ENCODE data around the gene SSC5D.

SSC5D gene

DNA sequence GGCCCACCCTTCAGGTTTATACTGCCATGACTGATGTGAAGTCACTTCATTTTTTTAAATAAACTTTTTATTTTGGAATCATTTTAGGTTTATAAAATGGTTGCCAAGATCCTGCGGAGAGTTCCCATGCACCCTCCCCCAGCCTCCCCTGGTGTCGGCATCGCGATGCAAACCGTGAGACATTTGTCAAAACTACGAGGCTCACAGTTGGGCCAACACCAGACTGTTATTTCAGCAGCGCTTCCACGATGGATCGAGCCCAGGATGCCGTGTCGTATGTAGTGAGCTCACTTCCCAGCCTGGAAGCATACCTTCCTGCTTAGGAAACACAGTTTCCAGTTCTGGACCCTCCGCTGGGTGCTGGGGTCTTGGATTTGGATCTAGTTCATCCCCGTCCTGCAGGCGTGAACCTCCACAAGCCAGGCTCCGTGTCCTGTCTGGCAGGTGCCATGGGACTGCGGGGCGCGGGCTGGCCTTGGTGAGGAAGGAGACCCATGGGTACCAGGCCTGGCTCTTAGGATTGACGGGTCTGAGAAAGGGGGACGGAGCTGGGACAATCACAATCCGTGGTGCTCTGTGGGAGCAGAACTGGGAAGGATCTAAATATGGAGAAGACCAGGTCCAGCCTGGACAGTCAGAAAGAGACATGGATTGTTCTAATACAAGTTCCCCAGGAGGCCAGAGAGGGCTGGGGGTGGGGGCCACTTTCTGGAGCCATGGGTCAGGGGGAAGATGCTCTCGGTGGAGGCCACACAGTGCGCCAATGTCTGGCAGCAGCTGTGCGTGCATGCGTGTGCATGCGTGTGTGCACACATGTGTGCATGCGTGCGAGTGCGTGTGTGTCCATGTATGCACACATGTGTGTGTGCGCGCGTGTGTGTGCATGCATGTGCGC is 51.1 kb downstream of the SSC5D start:
- DNase-seq, result no peak

DNA sequence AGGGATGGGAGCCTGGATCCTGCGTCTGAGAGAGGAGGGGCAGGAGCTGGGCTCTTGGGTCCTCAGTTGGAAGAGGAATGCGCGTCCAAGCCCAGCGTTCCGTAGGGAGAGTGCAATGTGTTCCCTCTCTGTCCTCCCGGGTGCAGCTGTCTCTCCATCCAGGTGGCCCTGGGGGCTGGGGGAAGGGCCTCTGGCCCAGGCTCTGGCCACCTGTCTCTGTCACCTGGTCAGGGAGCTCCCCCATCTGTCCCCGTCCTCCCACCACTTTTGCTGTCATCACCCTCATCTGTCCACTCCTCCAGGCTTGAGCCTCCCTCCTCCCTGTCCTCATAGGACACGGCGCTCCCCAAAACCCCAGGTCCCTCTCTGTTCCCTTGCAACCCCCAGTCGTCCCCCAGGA is 52.4 kb downstream of the SSC5D start:
- DNase-seq, result no peak

DNA sequence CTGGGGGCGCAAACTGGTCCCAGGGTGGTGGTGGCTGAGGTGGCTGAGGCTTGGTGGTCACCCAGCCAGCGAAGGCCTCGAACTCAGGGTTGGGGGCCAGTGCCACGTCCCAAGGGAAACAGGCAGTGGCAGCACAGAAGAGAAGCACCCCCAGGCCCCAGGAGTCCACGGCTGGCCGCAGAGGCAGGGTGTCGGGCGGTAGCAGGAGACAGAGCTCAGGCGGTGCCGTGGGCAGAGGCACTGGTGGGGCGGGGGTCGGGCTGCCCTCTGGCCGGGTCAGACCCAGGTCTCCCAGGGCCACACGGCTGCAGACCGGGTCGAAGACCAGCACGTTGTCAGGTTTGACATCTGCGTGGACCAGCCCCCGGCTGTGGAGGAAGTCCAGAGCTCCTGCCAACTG is 52.9 kb downstream of the SSC5D start:
- no peak for DNase-seq

DNA sequence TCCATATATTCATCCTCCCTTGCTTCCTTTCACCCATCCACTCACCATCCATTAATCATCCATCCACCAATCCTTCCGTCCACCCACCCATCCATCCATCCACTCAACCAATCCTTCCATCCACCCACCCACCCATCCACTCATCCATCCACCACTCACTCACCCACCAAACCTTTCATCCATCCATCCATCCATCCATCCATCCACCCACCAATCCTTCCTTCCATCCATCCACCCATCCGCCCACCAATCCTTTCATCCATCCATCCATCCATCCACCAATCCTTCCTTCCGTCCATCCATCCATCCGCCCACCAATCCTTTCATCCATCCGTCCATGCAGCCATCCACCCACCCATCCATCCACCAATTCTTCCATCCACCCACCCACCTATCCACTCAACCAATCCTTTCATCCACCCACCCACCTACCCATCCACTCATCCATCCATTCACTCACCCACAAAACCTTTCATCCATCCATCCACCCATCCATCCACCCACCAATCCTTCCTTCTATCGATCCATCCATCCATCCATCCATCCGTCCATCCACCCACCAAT is 54.1 kb downstream of the SSC5D start:
- DNase-seq, result no peak

DNA sequence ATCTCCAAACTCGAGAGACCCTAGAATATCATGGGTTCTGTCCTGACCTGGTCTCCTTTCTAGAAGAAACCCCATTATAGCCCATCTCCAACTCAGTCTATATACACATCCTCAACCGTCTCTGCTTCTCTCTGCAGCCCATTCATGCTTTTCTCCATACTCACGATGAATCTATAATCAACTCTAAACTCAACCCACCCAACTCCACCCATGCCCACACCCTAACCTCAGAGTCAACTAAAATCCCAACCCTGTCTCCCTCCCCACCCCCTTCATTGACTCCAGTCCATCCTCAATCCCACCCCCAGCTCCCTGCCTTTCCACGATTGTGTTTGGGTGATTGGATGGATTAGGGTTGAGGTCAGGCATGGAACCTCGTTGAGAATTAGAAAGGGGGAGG is 55.3 kb downstream of the SSC5D start:
- DNase-seq, result no peak

DNA sequence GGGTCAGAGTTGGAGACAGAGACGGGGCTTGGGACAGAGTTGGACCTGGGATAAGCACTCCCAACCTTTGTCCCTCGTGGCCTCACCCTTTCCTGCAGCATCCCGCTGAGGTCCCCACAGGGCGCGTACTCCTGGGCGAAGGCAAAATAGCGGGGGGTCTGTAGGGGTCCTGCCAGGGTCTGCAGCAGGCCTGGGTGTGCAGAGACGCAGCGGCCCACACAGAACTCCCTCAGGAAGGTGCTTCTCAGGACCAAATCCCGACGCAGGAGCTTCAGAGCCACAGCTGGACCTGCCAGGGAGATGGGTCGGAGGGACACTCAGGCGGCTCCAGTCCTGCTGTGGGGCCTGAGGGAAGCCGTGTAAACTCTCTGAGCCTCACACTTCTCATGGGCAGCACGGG is 55.8 kb downstream of the SSC5D start:
- DNase-seq, result no peak

DNA sequence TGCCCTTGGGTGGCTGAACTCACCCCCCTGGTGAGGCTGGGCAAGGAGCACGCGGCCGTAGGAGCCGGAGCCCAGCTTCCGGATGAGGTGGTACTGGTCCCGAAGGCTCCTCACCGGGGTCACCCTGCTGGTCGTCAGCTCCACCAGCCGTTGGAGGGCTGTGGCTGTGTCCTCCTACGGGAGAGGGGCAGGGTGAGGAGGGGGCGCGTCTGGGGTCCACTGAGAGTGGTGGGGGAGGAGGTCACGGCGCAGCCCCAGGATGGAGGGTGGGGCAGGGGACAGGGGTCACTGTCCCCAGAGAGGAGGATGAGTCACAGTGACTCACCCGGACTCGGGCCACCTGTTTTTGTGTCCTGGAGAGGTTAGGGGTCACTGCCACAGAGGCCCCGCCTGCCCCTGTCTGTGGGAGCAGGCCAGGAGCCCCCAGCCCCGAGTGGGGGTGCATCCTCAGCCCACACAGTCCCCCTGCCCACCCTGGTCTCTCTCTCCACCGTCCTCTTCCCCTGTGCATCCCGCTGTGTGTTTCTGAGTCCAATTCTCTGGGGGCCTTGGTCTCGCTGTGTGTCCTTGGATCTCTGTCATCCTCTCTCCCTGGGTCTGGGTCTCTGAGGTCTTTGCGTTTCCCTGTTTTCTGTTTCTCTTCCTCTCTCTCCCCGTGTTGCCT is 56.7 kb downstream of the SSC5D start:
- DNase-seq, result no peak

DNA sequence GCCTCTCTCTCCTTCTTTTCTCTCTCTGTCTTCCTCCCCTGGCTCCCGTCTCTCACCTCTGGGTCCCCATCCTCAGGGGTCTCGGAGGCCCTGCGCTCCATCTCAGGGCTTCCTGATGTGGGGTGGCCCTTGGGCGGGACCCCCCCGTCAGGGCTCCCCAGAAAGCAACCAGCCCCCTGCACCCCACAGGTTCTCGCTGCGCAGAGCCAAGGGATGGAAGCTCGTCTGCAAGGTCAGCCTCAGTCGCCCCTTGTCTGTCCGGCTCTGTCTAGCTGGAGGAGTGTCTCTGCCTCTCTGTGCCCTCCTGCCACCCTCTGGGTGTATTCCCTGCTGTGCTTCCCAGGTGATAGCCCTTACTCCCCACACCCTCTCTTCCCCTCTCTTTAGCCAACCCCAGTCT is 57.2 kb downstream of the SSC5D start, which contains the start of gene SBK3:
SBK3 (minus strand) TSS at position 101 of the 400 bp plus-strand sequence; CDS start at position 101, 0 bp downstream.
- DNase-seq, result no peak

DNA sequence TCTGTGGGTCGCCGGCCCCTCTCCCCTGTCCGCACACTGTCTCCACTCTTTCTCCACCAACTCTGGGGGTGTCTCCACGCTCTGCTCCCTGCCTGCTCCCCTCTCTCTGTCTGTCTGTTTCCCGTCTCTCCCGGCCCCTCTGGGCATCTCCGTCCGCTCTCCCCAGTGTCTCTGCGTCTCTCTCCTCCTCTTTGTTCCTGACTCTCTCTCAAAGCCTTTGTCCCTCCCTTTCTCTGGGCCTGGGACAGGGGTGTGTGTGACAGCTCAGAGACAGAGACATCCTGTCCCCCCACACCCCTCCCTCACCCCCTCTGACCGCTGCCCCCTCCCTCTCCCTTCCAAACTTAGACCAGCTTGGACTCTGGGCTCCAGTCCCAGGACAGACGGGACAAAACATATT is 57.8 kb downstream of the SSC5D start:
- no peak for DNase-seq

DNA sequence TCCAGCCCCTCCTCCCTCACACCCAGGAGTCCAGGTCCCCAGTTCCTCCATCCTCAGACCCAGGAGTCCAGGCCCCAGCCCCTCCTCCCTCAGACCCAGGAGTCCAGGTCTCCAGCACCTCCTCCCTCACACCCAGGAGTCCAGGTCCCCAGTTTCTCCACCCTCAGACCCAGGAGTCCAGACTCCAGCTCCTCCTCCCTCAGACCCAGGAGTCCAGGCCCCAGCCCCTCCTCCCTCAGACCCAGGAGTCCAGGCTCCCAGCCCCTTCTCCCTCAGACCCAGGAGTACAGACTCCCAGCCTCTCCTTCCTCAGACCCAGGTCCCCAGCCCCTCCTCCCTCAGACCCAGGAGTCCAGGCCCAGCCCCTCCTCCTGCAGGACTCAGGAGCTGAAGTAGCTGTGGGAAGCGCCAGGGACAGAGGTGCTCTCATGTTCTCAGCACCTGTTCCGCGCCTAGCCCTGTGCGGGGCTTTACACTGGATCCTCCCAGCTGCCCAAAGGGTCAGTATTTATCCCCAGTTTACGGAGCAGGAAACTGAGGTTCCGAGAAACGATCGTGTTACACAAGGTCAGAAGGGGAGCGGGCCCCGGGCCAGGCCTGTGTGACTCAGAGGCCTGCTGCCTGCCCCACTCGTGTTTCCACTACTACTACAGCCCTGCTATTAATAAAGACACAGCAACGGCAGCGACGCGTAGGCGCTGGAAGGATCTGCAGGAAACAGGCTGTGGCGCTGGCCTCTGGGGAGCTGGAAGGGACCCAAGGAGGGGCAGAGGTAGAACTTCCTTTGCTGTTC is 58.8 kb downstream of the SSC5D start:
- no peak for DNase-seq

DNA sequence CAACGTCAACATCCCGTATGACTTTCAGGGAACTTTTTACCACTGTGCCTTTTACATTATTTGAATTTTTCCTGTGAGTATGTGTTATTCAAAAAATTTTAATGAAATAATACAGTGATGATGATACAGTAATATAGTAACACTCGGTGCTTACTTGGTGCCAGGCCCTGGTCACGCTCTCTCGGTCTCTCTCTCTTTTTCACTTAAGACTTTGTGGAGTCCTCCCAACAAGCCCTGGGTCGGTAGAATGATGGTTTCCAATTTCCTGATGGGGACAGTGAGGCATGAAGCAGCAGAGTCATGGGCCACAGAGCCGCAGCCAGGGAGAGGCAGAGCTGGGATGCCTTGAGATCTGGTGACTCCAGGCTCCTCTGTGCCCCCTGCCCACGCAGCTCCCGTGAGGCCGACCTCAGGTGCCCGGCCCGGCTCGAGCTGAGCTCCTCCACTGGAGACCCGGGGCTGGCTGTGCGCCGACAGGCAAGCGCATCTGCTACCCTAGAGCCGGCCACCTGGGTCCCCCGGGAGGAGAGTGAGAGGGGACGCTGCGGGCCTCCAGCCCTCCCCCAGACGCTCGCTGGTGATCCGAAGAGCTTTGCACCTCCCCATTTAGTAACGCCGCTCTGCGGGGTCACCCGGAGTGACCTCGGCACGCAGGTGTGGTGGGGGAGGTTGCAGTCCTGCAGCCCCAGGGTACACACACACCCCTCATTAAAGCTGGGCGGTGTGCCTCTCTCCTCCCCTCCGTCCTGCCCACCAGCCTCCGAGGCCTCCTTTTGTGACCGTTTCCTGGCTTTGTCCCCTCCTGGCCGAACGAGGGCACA is 61.5 kb downstream of the SSC5D start:
- DNase-seq, result no peak

DNA sequence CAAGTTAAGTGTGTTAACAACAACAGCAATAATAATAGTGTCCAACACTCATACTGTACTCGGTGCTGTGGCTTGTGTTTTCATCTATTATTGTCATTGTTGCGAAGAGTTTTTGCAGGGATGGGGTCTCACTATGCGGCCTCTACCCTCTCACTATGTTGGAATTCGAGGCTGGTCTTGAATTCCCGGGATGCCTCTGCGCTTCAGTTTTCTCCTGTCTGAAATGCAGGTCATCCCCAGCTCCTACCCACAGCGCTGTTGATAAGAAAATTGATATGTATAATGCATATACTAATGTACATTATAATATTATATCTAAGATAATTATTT is 62.0 kb downstream of the SSC5D start:
- DNase-seq, result no peak

DNA sequence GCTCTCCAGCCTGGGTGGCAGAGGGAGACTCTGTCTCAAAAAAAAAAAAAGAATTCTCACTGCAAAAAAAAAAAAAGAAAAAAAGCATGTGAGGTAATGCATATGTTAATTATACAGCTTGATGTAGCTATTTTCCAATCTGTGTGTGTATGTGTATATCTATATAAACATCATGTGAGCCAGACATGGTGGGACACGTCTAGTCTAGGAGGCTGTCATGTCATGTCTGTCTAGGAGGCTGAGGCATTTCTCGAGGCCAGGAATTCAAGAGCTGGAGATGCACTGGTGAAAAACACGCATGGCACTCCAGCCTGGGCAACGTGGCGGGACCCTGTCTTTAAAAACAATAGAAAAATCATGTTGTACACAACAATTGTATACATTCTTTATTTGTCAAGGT is 64.0 kb downstream of the SSC5D start:
- DNase-seq, result no peak

DNA sequence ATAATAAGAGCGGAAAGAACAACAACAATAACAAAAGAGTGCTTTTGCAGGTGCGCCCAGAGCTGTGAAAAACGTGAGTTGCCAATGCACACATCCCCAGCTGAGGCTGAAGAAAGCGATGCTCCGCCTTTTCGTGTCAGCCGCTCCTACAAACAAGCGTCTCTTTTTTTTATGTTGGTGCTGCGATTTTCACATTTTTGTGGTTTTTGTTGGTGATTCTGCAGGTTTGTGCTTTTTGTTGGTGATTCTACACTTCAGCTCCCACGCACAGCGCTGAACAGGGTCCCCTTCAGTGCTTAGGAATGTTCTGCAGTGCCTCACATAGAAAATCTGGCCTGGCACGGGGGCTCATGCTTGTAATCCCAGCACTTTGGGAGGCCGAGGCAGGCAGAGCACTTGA is 64.4 kb downstream of the SSC5D start:
- no peak for DNase-seq

DNA sequence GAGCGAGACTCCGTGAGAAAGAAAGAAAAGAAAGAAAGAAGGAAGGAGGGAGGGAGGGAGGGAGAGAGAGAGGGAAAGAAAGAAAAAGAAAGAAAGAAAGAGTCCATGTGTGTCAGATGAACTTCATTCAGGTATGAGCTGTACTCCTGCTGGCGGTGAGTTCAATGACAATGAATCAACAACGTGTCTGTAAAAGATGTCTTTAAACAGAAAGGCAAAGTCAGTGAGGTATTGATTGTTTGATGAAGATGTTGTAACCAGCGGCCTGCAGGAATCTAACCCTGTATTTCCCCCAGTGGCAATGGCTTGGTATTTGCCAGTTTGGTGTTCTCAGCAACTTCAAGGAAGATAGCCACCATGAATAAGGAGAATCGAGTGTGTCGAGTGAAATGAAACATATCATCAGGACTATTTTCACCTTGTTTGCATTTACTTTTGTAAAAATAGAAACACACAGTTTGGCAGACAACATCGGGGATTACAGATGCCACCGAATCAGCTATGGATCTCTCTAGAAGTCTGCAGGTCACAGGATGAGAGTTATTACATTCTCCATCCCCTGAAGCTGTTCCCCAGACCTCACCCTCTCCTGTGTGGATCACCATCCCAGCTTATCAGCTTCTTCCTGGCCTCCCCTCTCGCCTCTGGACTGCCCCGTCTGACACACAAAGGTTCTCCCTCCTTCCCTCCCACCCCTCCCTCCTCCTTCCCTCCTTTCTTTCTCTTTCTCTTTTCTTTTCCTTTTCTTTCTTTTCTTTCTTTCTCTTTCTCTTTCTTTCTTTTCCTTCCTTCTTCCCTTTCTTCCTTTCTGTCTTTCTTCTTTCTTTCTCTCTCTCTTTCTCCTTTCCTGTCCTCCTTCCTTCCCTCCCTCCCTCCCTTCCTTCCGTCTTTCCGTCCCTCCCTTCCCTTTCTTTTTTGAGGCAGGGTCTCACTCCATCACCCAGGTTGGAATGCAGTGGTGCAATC is 65.3 kb downstream of the SSC5D start:
- no peak for DNase-seq

DNA sequence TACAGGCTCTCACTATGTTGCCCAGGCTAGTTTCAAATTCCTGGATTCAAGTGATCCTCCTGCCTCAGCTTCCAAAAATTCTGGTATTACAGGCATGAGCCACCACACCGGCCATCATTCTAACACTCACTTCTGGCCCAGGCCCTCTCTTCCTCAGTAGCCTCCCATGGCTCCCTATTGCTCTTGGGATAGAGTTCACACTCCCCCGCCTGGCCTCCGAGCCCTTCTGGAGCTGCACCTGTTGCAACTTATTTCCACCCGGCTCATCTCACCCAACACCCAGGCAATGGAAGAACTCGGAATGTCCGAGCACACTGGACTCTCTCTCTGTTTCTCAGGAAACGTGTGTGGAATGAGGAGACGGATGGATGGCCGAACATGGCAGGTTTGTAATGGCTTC is 66.1 kb downstream of the SSC5D start:
- DNase-seq, result no peak

DNA sequence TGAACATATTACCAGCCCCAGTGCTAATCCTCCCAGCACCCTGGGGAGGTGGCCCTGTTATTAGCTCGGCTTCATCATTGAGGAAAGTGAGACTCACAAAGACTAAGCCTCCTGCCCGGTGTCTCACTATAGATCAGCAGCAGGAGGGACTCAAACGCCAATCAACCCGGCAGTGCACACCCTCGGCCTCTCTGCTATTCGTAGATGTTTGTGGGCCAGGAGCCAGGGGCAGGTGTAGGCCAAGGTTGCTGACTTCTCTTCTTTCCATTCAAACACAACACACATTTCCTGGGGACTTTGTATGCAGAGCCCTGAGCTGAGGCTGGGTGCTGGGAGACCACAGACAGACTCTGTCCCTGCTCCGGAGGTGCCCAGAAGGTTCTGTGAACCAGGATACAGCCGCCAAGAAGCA is 66.5 kb downstream of the SSC5D start:
- DNase-seq, result no peak

DNA sequence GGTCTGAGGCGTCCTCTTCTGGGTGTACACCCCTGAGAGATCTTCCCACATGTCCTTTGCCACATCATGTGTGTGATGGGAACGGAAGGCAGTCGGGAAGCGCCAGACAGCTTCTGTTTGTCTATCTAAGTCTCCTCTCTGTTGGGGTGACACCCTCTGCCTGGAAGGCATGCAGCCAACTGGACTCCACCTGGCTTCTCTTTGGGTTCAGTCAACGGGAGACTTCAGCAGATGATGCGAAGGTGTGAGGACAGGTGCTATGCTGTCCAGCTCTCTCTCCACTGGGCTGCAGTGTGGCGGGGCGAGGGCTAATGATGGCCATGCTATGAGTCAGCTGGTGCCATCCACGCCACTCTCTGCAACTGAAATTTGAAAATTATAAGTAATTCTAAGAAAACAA is 71.4 kb downstream of the SSC5D start:
- DNase-seq, result no peak

DNA sequence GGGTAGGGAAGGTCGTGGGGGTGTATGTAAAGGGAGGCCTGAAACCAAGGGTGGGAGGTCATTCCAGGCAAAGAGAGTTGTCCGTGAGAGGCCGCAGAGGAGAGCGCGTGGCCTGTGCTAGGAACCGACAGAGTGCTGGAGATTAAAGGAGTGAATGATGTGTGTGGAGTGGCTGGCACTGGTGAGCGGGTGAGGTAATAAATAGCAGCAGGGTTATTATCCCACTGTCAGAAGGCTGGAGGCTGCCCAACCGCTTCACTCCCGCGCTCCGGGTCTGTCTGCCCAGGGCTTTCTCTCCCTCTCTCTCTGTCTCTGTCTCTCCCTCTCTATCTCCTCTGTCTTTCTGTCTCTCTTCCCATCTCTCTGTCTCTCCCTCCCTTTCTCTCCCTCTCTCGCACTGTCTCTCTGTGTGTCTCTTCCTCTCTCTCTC is 75.0 kb downstream of the SSC5D start:
- no peak for DNase-seq

DNA sequence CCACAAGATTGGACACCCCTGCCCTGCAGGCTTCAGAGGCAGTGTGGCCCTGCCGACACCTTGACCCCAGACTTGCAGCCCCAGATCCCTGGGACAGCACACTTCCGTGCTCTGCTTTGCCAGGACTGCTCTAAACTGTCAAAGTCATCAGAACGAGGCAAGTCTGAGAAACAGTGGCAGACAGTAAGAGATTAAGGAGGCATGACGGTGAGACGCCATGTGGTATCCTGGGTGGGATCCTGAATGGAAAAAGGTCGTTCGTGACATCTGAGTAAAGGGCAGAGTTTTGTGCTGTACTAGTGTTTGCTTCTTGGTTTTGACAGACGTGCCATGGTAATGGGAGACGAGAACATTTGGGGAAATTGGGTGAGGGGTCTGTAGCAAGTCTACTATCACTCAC is 78.6 kb downstream of the SSC5D start:
- DNase-seq, result no peak

DNA sequence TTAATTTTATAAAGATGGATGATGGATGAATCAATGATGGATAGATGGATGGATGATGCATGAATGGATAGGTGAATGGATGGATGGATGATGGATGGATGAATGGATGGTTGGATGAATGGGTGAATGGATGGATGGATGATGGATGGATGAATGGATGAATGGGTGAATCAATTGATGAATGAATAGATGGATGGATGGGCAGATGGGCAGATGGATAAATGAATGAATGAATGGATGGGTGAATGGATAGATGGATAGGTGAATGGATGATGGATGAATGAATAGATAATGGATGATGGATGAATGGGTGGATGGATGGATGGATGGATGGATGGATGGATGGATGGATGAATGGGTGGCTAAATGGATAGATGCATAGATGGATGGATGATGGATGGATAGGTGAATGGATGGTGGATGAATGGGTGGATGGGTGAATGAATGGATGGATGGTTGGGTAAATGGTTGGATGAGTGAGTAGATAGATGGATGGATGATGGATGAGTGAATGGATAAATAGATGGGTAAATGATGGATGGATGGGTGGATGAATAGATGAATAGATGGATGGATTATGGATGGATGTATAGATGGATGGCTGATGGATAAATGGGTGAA is 79.6 kb downstream of the SSC5D start:
- no peak for DNase-seq
